HepG2 (cell line): ENCODE measurements around the gene SH3BGR. TPM values are rescaled to one million over a fixed set of nuclear protein-coding genes. Genes with fewer than 3 reads are reported as not detected.

ENCODE experiments used
- ATAC-seq: fragments of 200-7000 bp; cut with Tn5 transposase; 3 replicates; pipeline ENCODE4 v1.9.1; 2020; ENCODE audit warnings: mild to moderate bottlenecking, moderate library complexity
- BruUV-seq: library from RNA; stranded (reverse); fragments of 400-500 nt; replicated peaks from 2 replicates; lab custom pipeline; 2021; lab: Mats Ljungman, UMichigan
- CTCF ChIA-PET: fragments of 300-600 bp; formaldehyde crosslinking; extraction: SDS; loops from one replicate; lab custom pipeline; 2021; ENCODE audit warnings: low total read pairs, inconsistent platforms, low intra/inter-chr PET ratio; lab: Yijun Ruan, JAX
- POLR2A ChIA-PET: fragments of 350-600 bp; sonication (Branson Sonifier 250); formaldehyde crosslinking; loops from one replicate; lab custom pipeline; 2020; ENCODE audit warnings: antibody characterized with exemption, inconsistent platforms; lab: Yijun Ruan, JAX
- DNase-seq: peaks from one replicate; pipeline ENCODE4 v3.0.0-alpha.2; 2015; ENCODE audit warnings: low spot score
- FAIRE-seq: peaks from 3 replicates; lab custom pipeline; 2011; peaks lifted over from hg19 to GRCh38; lab: Jason Lieb, UNC
- H2AFZ ChIP-seq: one replicate; pipeline ENCODE4 v1.6.1; 2011; ENCODE audit warnings: low read length, inconsistent platforms
- H3K27ac ChIP-seq: fragments of 300-600 bp; 3 replicates; pipeline ENCODE4 v1.8.0; 2011; ENCODE audit warnings: mixed run types, mild to moderate bottlenecking, mixed read lengths, low read length, inconsistent platforms; ENCODE audit not compliant: insufficient read depth; ENCODE audit errors: extremely low read length
- H3K27me3 ChIP-seq, 2 experiments: fragments of 200-600 bp in 1 of 2; 2 replicates in 1 of 2; 3 replicates in 1 of 2; pipeline versions ENCODE4 v1.6.0 to v1.8.0; 2011; ENCODE audit warnings: low read length in 2 of 2, mild to moderate bottlenecking in 2 of 2, moderate library complexity in 2 of 2, inconsistent platforms in 1 of 2; ENCODE audit not compliant: insufficient read depth in 2 of 2, control insufficient read depth in 1 of 2
- H3K36me3 ChIP-seq, 2 experiments: fragments of 200-600 bp in 1 of 2; replicated peaks in 1 of 2; 2 replicates in 1 of 2; 3 replicates in 1 of 2; pipeline versions ENCODE4 v1.5.1 to v1.8.0; 2011; ENCODE audit warnings: low read length in 2 of 2, inconsistent platforms in 1 of 2; ENCODE audit not compliant: insufficient read depth in 2 of 2, control insufficient read depth in 1 of 2
- H3K4me1 ChIP-seq: 2 replicates; pipeline ENCODE4 v1.5.1; 2012; ENCODE audit warnings: low read length, inconsistent platforms; ENCODE audit not compliant: insufficient read depth
- H3K4me2 ChIP-seq: 2 replicates; pipeline ENCODE4 v1.6.0; 2011; ENCODE audit warnings: low read depth, low read length, inconsistent platforms
- H3K4me3 ChIP-seq, 3 experiments: fragments of 200-600 bp in 1 of 3; sonication (generic), shearing (Covaris generic) in 1 of 3; replicated peaks in 1 of 3; 2 replicates each; pipeline ENCODE4 v1.5.1; 2011 to 2016; ENCODE audit warnings: low read length in 3 of 3, inconsistent platforms in 2 of 3, low read depth in 2 of 3, mild to moderate bottlenecking in 2 of 3, control low read depth in 1 of 3, mixed read lengths in 1 of 3; ENCODE audit not compliant: insufficient read depth in 1 of 3
- H3K79me2 ChIP-seq: one replicate; pipeline ENCODE4 v1.6.1; 2011; ENCODE audit warnings: low read length, inconsistent platforms; ENCODE audit not compliant: insufficient read depth
- H3K9ac ChIP-seq: 2 replicates; pipeline ENCODE4 v1.6.0; 2011; ENCODE audit warnings: mild to moderate bottlenecking, low read depth, low read length, inconsistent platforms; ENCODE audit not compliant: insufficient read depth
- H3K9me3 ChIP-seq: 2 replicates; pipeline ENCODE4 v1.5.1; 2012; ENCODE audit warnings: mild to moderate bottlenecking, low read length
- H4K20me1 ChIP-seq: 2 replicates; pipeline ENCODE4 v1.6.0; 2011; ENCODE audit warnings: inconsistent platforms, mild to moderate bottlenecking, low read length, moderate library complexity; ENCODE audit not compliant: insufficient read depth
- GATAD1 ChIP-seq: IDR thresholded peaks from 2 replicates; pipeline ENCODE4 v1.6.1; 2016; ENCODE audit warnings: missing genetic modification reagents, missing compliant biosample characterization
- GATAD2A ChIP-seq: IDR thresholded peaks from 2 replicates; pipeline ENCODE4 v1.6.1; 2016
- HOXA5 ChIP-seq: sonication (generic); formaldehyde crosslinking; IDR thresholded peaks from 2 replicates; pipeline ENCODE4 v1.4.0; 2020; ENCODE audit warnings: missing genetic modification reagents
- KDM1A ChIP-seq: IDR thresholded peaks from 2 replicates; pipeline ENCODE4 v1.6.1; 2016; ENCODE audit warnings: missing compliant biosample characterization
- KDM5B ChIP-seq: sonication (generic); formaldehyde crosslinking; IDR thresholded peaks from 2 replicates; pipeline ENCODE4 v1.4.0; 2020; ENCODE audit warnings: missing genetic modification reagents, mild to moderate bottlenecking, borderline replicate concordance
- KMT2B ChIP-seq: IDR thresholded peaks from 2 replicates; pipeline ENCODE4 v1.6.1; 2016; ENCODE audit warnings: missing genetic modification reagents, missing compliant biosample characterization
- RBAK ChIP-seq: sonication (generic); formaldehyde crosslinking; IDR thresholded peaks from 2 replicates; pipeline ENCODE4 v1.5.1; 2020; ENCODE audit warnings: mild to moderate bottlenecking, missing genetic modification reagents
- RBM22 ChIP-seq: fragments of 200-400 bp; formaldehyde crosslinking; optimal IDR thresholded peaks from 2 replicates; pipeline ENCODE3; 2017; ENCODE audit warnings: mild to moderate bottlenecking, low read length, moderate library complexity
- RFX3 ChIP-seq: IDR thresholded peaks from 2 replicates; pipeline ENCODE4 v1.6.1; 2016; ENCODE audit warnings: missing biosample characterization, missing genetic modification reagents
- RXRA ChIP-seq: sonication (generic); formaldehyde crosslinking; IDR thresholded peaks from 2 replicates; pipeline ENCODE4 v1.5.1; 2020; ENCODE audit warnings: missing genetic modification reagents
- SP1 ChIP-seq, 2 experiments: fragments of 450-650 bp in 1 of 2; sonication (generic) in 1 of 2; formaldehyde crosslinking in 1 of 2; IDR thresholded peaks; 2 replicates each; pipeline versions ENCODE4 v1.4.0 to v1.6.1; 2016 to 2020; ENCODE audit warnings: missing genetic modification reagents in 1 of 2
- ZFP62 ChIP-seq: sonication (generic); formaldehyde crosslinking; IDR thresholded peaks from 2 replicates; pipeline ENCODE4 v1.4.0; 2020; ENCODE audit warnings: missing genetic modification reagents
- ZKSCAN1 ChIP-seq: fragments of 150-350 bp; IDR thresholded peaks from 2 replicates; pipeline ENCODE4 v1.6.1; 2014; ENCODE audit warnings: low read length
- ZNF619 ChIP-seq: sonication (generic); formaldehyde crosslinking; IDR thresholded peaks from 2 replicates; pipeline ENCODE4 v1.4.0; 2020; ENCODE audit warnings: mild to moderate bottlenecking, missing genetic modification reagents
- WGBS: methylation state at CpG from one replicate; pipeline ENCODE4 v1.1.6; 2017; ENCODE audit warnings: low lambda C conversion rate; 5-methylcytosine and 5-hydroxymethylcytosine counted together
- in situ Hi-C: cut with HindIII; loops from 2 replicates; pipeline ENCODE4 v1.10.0; 2017; ENCODE audit warnings: low pct_unique_long_range_greater_than_20kb; ENCODE audit not compliant: extremely low pct_ligation_motif_present
- intact Hi-C: fragments of 100-400 bp; cut with micrococcal nuclease; formaldehyde crosslinking; loops from one replicate; pipeline ENCODE4 v1.10.0; 2022; ENCODE audit not compliant: unreplicated experiment
- polyA plus RNA-seq, 8 experiments: library from polyadenylated mRNA; depleted of rRNA in 3 of 8; stranded (reverse) in 7 of 8; unstranded in 1 of 8; fragments of >200 nt; fragmentation: Illumina TruSeq in 4 of 8; extraction: Trizol in 4 of 8; gene quantifications; 2 replicates each; pipeline versions ENCODE4 v1.2.1 to v1.2.3, GENCODE V29; 2011 to 2016; ENCODE audit warnings: low read depth in 4 of 8, missing spikeins in 1 of 8, mixed read lengths in 1 of 8; ENCODE audit not compliant: insufficient read depth in 1 of 8
- total RNA-seq, 5 experiments: library from RNA; depleted of rRNA; stranded (reverse); fragments of >200 nt; fragmentation: Illumina TruSeq; extraction: Trizol; gene quantifications; 2 replicates each; pipeline ENCODE4 v1.2.3, GENCODE V29; 2016; ENCODE audit warnings: low read depth in 1 of 5
- TF ChIP-seq, protein P1 (sequence below): sonication (generic); formaldehyde crosslinking; IDR thresholded peaks from 2 replicates; pipeline ENCODE4 v1.5.1; 2020; ENCODE audit warnings: mild to moderate bottlenecking, missing genetic modification reagents, moderate library complexity
- TF ChIP-seq, protein P2 (sequence below): sonication (generic); formaldehyde crosslinking; IDR thresholded peaks from 2 replicates; pipeline ENCODE4 v1.5.1; 2020; ENCODE audit warnings: missing genetic modification reagents, mild to moderate bottlenecking, borderline replicate concordance
- TF ChIP-seq, protein P3 (sequence below): sonication (generic); formaldehyde crosslinking; IDR thresholded peaks from 2 replicates; pipeline ENCODE4 v1.5.0; 2020; ENCODE audit warnings: mild to moderate bottlenecking, missing genetic modification reagents, borderline replicate concordance
- TF ChIP-seq, protein P4 (sequence below): sonication (generic); formaldehyde crosslinking; IDR thresholded peaks from 2 replicates; pipeline ENCODE4 v1.5.0; 2020; ENCODE audit warnings: mild to moderate bottlenecking, missing genetic modification reagents
- TF ChIP-seq, protein P5 (sequence below): sonication (generic); formaldehyde crosslinking; conservative IDR thresholded peaks from 2 replicates; pipeline ENCODE4 v1.4.0; 2020; ENCODE audit warnings: missing genetic modification reagents

SH3BGR gene
- total and polyA plus RNA-seq, 2 of the 13 experiments (the other 11 are each of a cell fraction or from before 2014, with no cell fraction given): 0.48 TPM; not detected in 1

DNA sequence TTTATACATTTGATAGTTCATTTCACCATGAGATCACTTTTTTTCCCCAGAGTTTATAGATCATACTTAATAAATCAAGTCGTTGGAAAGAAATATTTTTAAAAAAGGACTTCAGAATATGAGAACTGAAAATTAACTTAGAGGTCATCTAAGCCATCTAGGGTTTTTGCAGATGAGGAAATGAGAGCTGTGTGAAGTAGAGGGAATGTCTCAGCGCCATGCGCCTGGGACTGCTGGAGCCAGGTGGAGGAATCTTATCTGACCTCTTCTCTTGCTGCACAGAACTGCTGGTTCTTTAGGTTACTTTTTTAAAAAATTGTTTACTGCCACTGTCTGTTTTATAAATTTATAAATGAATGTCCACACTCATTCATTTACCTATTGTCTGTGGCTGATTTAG is 11.5 kb downstream of the SH3BGR start:
- 67% methylated on average over 3 of the region's 3 CpGs for WGBS
- Histone ChIP-seq H3K9me3 (no peaks in the 10 kb centered on the region), H3K9ac (no peak overlapping the region), H3K4me1 (no peaks in the 10 kb centered on the region), H3K4me3 (no peak overlapping the region), H3K79me2 (no peaks in the 10 kb centered on the region), H4K20me1 (no peaks in the 10 kb centered on the region), H2AFZ (no peak overlapping the region), H3K27me3 (no peaks in the 10 kb centered on the region), H3K36me3 (no peaks in the 10 kb centered on the region), H3K4me2 (no peak overlapping the region), H3K27ac (no peak overlapping the region)
- in situ Hi-C loops: no loop called here
- ATAC-seq (no peak), DNase-seq (no peak), FAIRE-seq (no peak)
- intact Hi-C loops: no loop called here
- ChIA-PET POLR2A (no interaction called here), CTCF (no interaction called here)
- no TSS peak for BruUV-seq
- TF ChIP-seq RFX3 (CRISPR knock-in tag) (no peak), GATAD2A (no peak), RBM22 (no peak), RXRA (CRISPR knock-in tag) (no peak), RBAK (CRISPR knock-in tag) (no peak), ZNF619 (CRISPR knock-in tag) (no peak), SP1 (IDR thresholded peaks at IDR 0.05) (no peak), SP1 (CRISPR knock-in tag; IDR thresholded peaks at IDR 0.05) (no peak), KDM5B (no peak), HOXA5 (no peak), ZKSCAN1 (no peak), KDM1A (no peak), ZFP62 (no peak), GATAD1 (no peak), KMT2B (no peak)
- TF ChIP-seq, protein P1, sequence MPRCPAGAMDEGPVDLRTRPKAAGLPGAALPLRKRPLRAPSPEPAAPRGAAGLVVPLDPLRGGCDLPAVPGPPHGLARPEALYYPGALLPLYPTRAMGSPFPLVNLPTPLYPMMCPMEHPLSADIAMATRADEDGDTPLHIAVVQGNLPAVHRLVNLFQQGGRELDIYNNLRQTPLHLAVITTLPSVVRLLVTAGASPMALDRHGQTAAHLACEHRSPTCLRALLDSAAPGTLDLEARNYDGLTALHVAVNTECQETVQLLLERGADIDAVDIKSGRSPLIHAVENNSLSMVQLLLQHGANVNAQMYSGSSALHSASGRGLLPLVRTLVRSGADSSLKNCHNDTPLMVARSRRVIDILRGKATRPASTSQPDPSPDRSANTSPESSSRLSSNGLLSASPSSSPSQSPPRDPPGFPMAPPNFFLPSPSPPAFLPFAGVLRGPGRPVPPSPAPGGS (CRISPR knock-in tag): no peak
- TF ChIP-seq, protein P2, sequence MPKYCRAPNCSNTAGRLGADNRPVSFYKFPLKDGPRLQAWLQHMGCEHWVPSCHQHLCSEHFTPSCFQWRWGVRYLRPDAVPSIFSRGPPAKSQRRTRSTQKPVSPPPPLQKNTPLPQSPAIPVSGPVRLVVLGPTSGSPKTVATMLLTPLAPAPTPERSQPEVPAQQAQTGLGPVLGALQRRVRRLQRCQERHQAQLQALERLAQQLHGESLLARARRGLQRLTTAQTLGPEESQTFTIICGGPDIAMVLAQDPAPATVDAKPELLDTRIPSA (CRISPR knock-in tag): no peak
- TF ChIP-seq, protein P3, sequence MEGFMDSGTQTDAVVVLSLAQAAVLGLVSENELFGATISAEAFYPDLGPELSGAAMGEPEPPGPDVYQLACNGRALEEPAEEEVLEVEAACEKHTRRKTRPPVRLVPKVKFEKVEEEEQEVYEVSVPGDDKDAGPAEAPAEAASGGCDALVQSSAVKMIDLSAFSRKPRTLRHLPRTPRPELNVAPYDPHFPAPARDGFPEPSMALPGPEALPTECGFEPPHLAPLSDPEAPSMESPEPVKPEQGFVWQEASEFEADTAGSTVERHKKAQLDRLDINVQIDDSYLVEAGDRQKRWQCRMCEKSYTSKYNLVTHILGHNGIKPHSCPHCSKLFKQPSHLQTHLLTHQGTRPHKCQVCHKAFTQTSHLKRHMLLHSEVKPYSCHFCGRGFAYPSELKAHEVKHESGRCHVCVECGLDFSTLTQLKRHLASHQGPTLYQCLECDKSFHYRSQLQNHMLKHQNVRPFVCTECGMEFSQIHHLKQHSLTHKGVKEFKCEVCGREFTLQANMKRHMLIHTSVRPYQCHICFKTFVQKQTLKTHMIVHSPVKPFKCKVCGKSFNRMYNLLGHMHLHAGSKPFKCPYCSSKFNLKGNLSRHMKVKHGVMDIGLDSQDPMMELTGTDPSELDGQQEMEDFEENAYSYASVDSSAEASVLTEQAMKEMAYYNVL (CRISPR knock-in tag): no peak
- TF ChIP-seq, protein P4, sequence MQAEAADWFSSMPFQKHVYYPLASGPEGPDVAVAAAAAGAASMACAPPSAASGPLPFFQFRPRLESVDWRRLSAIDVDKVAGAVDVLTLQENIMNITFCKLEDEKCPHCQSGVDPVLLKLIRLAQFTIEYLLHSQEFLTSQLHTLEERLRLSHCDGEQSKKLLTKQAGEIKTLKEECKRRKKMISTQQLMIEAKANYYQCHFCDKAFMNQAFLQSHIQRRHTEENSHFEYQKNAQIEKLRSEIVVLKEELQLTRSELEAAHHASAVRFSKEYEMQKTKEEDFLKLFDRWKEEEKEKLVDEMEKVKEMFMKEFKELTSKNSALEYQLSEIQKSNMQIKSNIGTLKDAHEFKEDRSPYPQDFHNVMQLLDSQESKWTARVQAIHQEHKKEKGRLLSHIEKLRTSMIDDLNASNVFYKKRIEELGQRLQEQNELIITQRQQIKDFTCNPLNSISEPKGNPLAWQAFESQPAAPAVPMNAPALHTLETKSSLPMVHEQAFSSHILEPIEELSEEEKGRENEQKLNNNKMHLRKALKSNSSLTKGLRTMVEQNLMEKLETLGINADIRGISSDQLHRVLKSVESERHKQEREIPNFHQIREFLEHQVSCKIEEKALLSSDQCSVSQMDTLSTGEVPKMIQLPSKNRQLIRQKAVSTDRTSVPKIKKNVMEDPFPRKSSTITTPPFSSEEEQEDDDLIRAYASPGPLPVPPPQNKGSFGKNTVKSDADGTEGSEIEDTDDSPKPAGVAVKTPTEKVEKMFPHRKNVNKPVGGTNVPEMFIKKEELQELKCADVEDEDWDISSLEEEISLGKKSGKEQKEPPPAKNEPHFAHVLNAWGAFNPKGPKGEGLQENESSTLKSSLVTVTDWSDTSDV (CRISPR knock-in tag): no peak
- TF ChIP-seq, protein P5, sequence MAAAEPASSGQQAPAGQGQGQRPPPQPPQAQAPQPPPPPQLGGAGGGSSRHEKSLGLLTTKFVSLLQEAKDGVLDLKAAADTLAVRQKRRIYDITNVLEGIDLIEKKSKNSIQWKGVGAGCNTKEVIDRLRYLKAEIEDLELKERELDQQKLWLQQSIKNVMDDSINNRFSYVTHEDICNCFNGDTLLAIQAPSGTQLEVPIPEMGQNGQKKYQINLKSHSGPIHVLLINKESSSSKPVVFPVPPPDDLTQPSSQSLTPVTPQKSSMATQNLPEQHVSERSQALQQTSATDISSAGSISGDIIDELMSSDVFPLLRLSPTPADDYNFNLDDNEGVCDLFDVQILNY (CRISPR knock-in tag): no peak
